ENCODE results near the gene HDLBP. TPM values are rescaled to one million over a fixed set of nuclear protein-coding genes. Genes with fewer than 3 reads are reported as not detected.

The HDLBP gene
- total RNA-seq, 1 donor from 2014 or later: 922 TPM

GRCh38 chr2:241184901-241185300, 130.6 kb downstream of the HDLBP start:
- FAIRE-seq: no peak
- no peaks in the 10 kb centered on the region for H3K4me1 Mint-ChIP-seq (ENCODE audit: low read depth, unreplicated experiment)
- no peak for DNase-seq (ENCODE audit: low read depth)

GRCh38 chr2:241183221-241183620, 132.3 kb downstream of the HDLBP start:
- H3K27me3 Mint-ChIP-seq (ENCODE audit: low read depth, unreplicated experiment): peaks cover 3% of the 10 kb centered on the region
- no peaks in the 10 kb centered on the region for H3K4me1 Mint-ChIP-seq (ENCODE audit: low read depth, unreplicated experiment)
- Histone ChIP-seq H3K79me2 (ENCODE audit: insufficient read depth, low read length) (no peaks in the 10 kb centered on the region), H3K4me2 (ENCODE audit: low read length) (no peak overlapping the region), H3K36me3 (ENCODE audit: insufficient read depth, low read length) (peaks cover 4% of the 10 kb centered on the region), H3K4me1 (ENCODE audit: insufficient read depth, low read length) (no peaks in the 10 kb centered on the region), H4K20me1 (ENCODE audit: insufficient read depth, low read length) (no peaks in the 10 kb centered on the region), H3K9me3 (ENCODE audit: insufficient read depth, low read depth, low read length) (no peaks in the 10 kb centered on the region), H3K27me3 (ENCODE audit: insufficient read depth, low read length) (no peaks in the 10 kb centered on the region), H2AFZ (ENCODE audit: low read depth, low read length) (no peak overlapping the region), H3K4me3 (ENCODE audit: insufficient read depth, low read depth, low read length) (no peak overlapping the region), H3K27ac (ENCODE audit: low read depth, low read length) (no peak overlapping the region), H3K9ac (ENCODE audit: low read length) (no peak overlapping the region)
- no peak overlapping the region for H3K27ac Mint-ChIP-seq (ENCODE audit: unreplicated experiment)
- H3K36me3 Mint-ChIP-seq (ENCODE audit: low read depth, unreplicated experiment): peaks cover 12% of the 10 kb centered on the region
- no peak for TF ChIP-seq EZH2 (IDR thresholded peaks at IDR 0.05; ENCODE audit: insufficient read depth, low read length)
- no peak for TF ChIP-seq CTCF (IDR thresholded peaks at IDR 0.05; ENCODE audit: insufficient read depth, low read depth, low read length)
- no peak overlapping the region for H3K4me3 Mint-ChIP-seq (ENCODE audit: unreplicated experiment)
- FAIRE-seq (no peak), DNase-seq (ENCODE audit: low read depth) (no peak)
- no peaks in the 10 kb centered on the region for H3K9me3 Mint-ChIP-seq (ENCODE audit: unreplicated experiment)

More at GRCh38 chr2:241184901-241185300, 130.6 kb downstream of the HDLBP start:
- Mint-ChIP-seq H3K9me3 (ENCODE audit: unreplicated experiment) (no peaks in the 10 kb centered on the region), H3K27ac (ENCODE audit: unreplicated experiment) (no peak overlapping the region), H3K27me3 (ENCODE audit: low read depth, unreplicated experiment) (peaks cover 4% of the 10 kb centered on the region), H3K4me3 (ENCODE audit: unreplicated experiment) (no peak overlapping the region), H3K36me3 (ENCODE audit: low read depth, unreplicated experiment) (peaks cover 12% of the 10 kb centered on the region)
- Histone ChIP-seq H3K79me2 (ENCODE audit: insufficient read depth, low read length) (no peaks in the 10 kb centered on the region), H2AFZ (ENCODE audit: low read depth, low read length) (no peak overlapping the region), H3K4me1 (ENCODE audit: insufficient read depth, low read length) (no peaks in the 10 kb centered on the region), H3K27ac (ENCODE audit: low read depth, low read length) (no peak overlapping the region), H3K9me3 (ENCODE audit: insufficient read depth, low read depth, low read length) (no peaks in the 10 kb centered on the region), H3K27me3 (ENCODE audit: insufficient read depth, low read length) (no peaks in the 10 kb centered on the region), H4K20me1 (ENCODE audit: insufficient read depth, low read length) (no peaks in the 10 kb centered on the region), H3K9ac (ENCODE audit: low read length) (no peak overlapping the region), H3K4me2 (ENCODE audit: low read length) (no peak overlapping the region), H3K36me3 (ENCODE audit: insufficient read depth, low read length) (no peaks in the 10 kb centered on the region), H3K4me3 (ENCODE audit: insufficient read depth, low read depth, low read length) (no peak overlapping the region)
- TF ChIP-seq EZH2 (IDR thresholded peaks at IDR 0.05; ENCODE audit: insufficient read depth, low read length) (no peak), CTCF (IDR thresholded peaks at IDR 0.05; ENCODE audit: insufficient read depth, low read depth, low read length) (no peak)

- H2AFZ ChIP-seq (ENCODE audit: low read depth, low read length): no peak overlapping the region
- H3K4me3 Mint-ChIP-seq (ENCODE audit: unreplicated experiment): no peak overlapping the region
- H3K9me3 ChIP-seq (ENCODE audit: insufficient read depth, low read depth, low read length): no peaks in the 10 kb centered on the region
- peaks cover 4% of the 10 kb centered on the region for H3K36me3 ChIP-seq (ENCODE audit: insufficient read depth, low read length)
- no peak overlapping the region for H3K4me2 ChIP-seq (ENCODE audit: low read length)
- TF ChIP-seq EZH2 (IDR thresholded peaks at IDR 0.05; ENCODE audit: insufficient read depth, low read length) (no peak), CTCF (IDR thresholded peaks at IDR 0.05; ENCODE audit: insufficient read depth, low read depth, low read length) (no peak)
- no peaks in the 10 kb centered on the region for H3K9me3 Mint-ChIP-seq (ENCODE audit: unreplicated experiment)
- H3K79me2 ChIP-seq (ENCODE audit: insufficient read depth, low read length): no peaks in the 10 kb centered on the region
- H3K36me3 Mint-ChIP-seq (ENCODE audit: low read depth, unreplicated experiment): peaks cover 12% of the 10 kb centered on the region
- H3K27me3 ChIP-seq (ENCODE audit: insufficient read depth, low read length): no peaks in the 10 kb centered on the region
- no peaks in the 10 kb centered on the region for H3K4me1 Mint-ChIP-seq (ENCODE audit: low read depth, unreplicated experiment)
- no peak overlapping the region for H3K27ac Mint-ChIP-seq (ENCODE audit: unreplicated experiment)
- DNase-seq (ENCODE audit: low read depth): no peak
- H3K4me1 ChIP-seq (ENCODE audit: insufficient read depth, low read length): no peaks in the 10 kb centered on the region
- no peak overlapping the region for H3K9ac ChIP-seq (ENCODE audit: low read length)
- no peak for FAIRE-seq
- no peak overlapping the region for H3K27ac ChIP-seq (ENCODE audit: low read depth, low read length)
- no peaks in the 10 kb centered on the region for H3K27me3 Mint-ChIP-seq (ENCODE audit: low read depth, unreplicated experiment)
- H4K20me1 ChIP-seq (ENCODE audit: insufficient read depth, low read length): no peaks in the 10 kb centered on the region
- no peak overlapping the region for H3K4me3 ChIP-seq (ENCODE audit: insufficient read depth, low read depth, low read length)
Observed at GRCh38 chr2:241182531-241183133, 132.8 kb downstream of the HDLBP start.

All from astrocyte (in vitro differentiated cells and primary cell).